NT2/D1 (cell line): ENCODE measurements around the gene UBE3C.

Experiments
- SUZ12 ChIP-seq: IDR thresholded peaks from 2 replicates; pipeline ENCODE4 v1.6.1; 2011; ENCODE audit not compliant: insufficient read length, insufficient read depth; ENCODE audit errors: extremely low read depth
- YY1 ChIP-seq: IDR thresholded peaks from 2 replicates; pipeline ENCODE4 v1.6.1; 2011; ENCODE audit not compliant: insufficient read length, insufficient read depth
- ZNF274 ChIP-seq: IDR thresholded peaks from 2 replicates; pipeline ENCODE4 v1.6.1; 2011; ENCODE audit warnings: mild to moderate bottlenecking, low read depth, low read length

- TF ChIP-seq YY1 (no peak), ZNF274 (no peak), SUZ12 (no peak)
Measured at GRCh38 chr7:157250605-157251228, 112.0 kb downstream of the UBE3C start.
